Renal cortex interstitium (tissue), 11 donors: ENCODE results near the gene CRACDL. TPM values are rescaled to one million over a fixed set of nuclear protein-coding genes. Genes with fewer than 3 reads are reported as not detected.

Experiments used
- DNase-seq, 11 donors: peaks; one replicate each; pipeline ENCODE4 v3.0.0-alpha.2; 2013; ENCODE audit warnings: low read depth in 9 of 11, low spot score in 4 of 11; ENCODE audit errors: extremely low read depth in 1 of 11
- polyA plus RNA-seq, 3 donors: library from polyadenylated mRNA; unstranded; fragments of 120-200 nt; gene quantifications; one replicate each; pipeline ENCODE4 v1.2.1, GENCODE V29; 2013; ENCODE audit not compliant: insufficient read length in 3 of 3

CRACDL gene
- polyA plus RNA-seq, 3 donors, result 2.6 to 2.8 (median 2.6) TPM

- DNase-seq, result no peak
Observed at GRCh38 chr2:98749066-98749450, 187.0 kb downstream of the CRACDL start.

DNA sequence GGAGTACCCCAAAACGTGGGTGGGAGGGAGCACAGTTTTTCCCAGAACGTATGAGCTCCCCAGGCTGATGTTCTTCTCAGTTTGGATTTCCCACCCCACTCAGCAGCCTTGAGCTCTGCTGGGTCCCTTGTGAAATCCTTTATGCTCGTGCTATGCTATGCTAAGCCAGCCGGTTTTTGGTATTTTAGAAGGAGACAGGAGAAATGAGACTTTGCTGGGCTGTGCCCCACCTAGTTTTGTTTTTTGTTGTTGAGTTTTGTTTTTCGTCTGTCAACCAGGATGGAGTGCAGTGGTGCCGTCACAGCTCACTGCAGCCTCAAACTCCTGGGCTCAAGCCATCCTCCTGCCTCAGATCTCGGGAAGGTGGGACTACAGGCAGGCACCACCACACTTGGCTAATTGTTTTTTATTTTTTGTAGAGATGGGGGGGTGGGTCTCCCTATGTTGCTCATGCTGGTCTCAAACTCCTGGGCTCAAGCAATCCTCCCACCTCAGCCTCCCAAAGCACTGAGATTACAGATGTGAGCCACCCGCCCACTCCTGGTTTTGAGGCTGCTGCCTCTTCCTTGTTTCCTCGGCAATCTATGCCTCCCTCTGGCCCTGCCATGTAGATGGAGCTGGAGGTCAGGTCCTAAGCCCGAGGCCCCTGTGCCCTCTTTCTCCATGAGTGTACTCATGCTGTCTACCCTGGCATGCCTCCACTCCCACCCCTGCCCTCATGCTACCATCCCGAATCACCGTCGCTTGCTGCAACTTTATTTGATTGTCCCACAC lies 187.5 kb downstream of the CRACDL start:
- DNase-seq, result no peak

DNA sequence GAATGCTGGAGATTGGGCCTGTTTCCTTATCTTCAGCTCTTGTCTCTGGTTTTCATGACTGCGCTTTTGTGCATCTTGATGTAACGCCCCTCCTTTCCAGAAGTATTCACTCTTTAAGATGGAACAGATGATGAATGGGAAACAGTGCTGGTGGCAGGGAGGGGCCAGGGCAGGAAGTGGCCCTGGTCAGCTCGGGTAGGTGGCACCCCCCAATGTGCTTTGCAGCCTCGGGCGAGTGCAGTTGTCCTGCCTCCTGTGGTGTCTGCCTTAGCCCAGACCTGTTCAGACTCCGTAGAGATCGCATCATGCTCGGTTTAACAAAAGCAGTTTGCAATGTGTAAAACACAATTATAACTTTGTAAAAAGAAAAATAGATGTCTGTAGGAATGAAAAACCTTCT lies 188.1 kb downstream of the CRACDL start:
- no peak for DNase-seq

GRCh38 chr2:98746426-98746825 lies 189.6 kb downstream of the CRACDL start:
- DNase-seq, result no peak

- DNase-seq, result no peak
Observed at GRCh38 chr2:98744595-98744994, 191.4 kb downstream of the CRACDL start.

Other genes with a start within 250 kb of the CRACDL start
- 10 to 100 TPM; 24.7 to 42.4 (median 36.4) TPM for gene MGAT4A, start 205.1 kb downstream of the CRACDL start, polyA plus RNA-seq
- gene C2orf15, start 205.5 kb upstream of the CRACDL start, polyA plus RNA-seq, result 10 to 100 TPM in 2 of 3 donors, 1 to 10 TPM in 1; 9.9 to 13.7 (median 12.3) TPM
- 10 to 100 TPM; 14.4 to 20.4 (median 14.7) TPM for gene TSGA10, start 218.7 kb upstream of the CRACDL start, polyA plus RNA-seq
- 10 to 100 TPM; 14.6 to 18.1 (median 17.5) TPM for gene LIPT1, start 218.7 kb upstream of the CRACDL start, polyA plus RNA-seq
- 10 to 100 TPM; 37.3 to 56.2 (median 55.2) TPM for gene MITD1, start 244.8 kb upstream of the CRACDL start, polyA plus RNA-seq
- 10 to 100 TPM; 46.5 to 53.0 (median 50.4) TPM for gene MRPL30, start 245.0 kb upstream of the CRACDL start, polyA plus RNA-seq